ENCODE measurements around the gene CANT1. TPM values are rescaled to one million over a fixed set of nuclear protein-coding genes. Genes with fewer than 3 reads are reported as not detected.

The CANT1 gene
- total RNA-seq, 1 donor from 2014 or later = 23.1 TPM

DNA sequence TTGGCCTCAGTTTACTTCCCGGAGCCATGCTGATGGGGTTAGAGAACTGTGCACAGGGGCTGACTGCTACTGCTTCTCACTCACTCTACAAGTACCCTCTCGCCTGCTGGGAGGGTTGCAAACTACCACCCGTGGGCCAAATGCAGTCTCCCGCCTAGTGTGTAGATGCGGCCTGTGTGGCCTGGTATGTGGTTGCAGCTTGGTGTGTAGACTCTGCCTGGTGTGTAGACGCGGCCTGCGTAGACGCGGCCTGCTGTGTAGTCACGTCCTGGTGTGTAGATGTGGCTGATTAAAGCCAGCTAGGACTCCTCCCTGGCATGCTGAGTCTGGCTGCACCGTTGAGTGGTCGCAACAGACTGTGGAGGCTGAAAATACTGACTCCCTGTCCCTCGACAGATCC is 7.3 kb downstream of the CANT1 start:
- Histone ChIP-seq H3K36me3 (peaks cover 0 to 20% of the 10 kb centered on the region in 2 donors), H3K4me1 (peaks cover 46% of the 10 kb centered on the region), H3K4me3 (no peak overlapping the region), H3K27ac (no peak overlapping the region), H3K9me3 (no peaks in the 10 kb centered on the region), H3K27me3 (no peaks in the 10 kb centered on the region)
- TF ChIP-seq POLR2A (IDR thresholded peaks at IDR 0.05) (no peak), POLR2AphosphoS5 (IDR thresholded peaks at IDR 0.05; ENCODE audit: insufficient read depth in 1 of 2, low read depth in 1 of 2) (no peak)
- TF ChIP-seq, protein P1, sequence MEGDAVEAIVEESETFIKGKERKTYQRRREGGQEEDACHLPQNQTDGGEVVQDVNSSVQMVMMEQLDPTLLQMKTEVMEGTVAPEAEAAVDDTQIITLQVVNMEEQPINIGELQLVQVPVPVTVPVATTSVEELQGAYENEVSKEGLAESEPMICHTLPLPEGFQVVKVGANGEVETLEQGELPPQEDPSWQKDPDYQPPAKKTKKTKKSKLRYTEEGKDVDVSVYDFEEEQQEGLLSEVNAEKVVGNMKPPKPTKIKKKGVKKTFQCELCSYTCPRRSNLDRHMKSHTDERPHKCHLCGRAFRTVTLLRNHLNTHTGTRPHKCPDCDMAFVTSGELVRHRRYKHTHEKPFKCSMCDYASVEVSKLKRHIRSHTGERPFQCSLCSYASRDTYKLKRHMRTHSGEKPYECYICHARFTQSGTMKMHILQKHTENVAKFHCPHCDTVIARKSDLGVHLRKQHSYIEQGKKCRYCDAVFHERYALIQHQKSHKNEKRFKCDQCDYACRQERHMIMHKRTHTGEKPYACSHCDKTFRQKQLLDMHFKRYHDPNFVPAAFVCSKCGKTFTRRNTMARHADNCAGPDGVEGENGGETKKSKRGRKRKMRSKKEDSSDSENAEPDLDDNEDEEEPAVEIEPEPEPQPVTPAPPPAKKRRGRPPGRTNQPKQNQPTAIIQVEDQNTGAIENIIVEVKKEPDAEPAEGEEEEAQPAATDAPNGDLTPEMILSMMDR (IDR thresholded peaks at IDR 0.05) = no peak
- intact Hi-C loops (cut with DNase I) = no loop called here
- DNase-seq (ENCODE audit: extremely low spot score in 2 of 2) = no peak

DNA sequence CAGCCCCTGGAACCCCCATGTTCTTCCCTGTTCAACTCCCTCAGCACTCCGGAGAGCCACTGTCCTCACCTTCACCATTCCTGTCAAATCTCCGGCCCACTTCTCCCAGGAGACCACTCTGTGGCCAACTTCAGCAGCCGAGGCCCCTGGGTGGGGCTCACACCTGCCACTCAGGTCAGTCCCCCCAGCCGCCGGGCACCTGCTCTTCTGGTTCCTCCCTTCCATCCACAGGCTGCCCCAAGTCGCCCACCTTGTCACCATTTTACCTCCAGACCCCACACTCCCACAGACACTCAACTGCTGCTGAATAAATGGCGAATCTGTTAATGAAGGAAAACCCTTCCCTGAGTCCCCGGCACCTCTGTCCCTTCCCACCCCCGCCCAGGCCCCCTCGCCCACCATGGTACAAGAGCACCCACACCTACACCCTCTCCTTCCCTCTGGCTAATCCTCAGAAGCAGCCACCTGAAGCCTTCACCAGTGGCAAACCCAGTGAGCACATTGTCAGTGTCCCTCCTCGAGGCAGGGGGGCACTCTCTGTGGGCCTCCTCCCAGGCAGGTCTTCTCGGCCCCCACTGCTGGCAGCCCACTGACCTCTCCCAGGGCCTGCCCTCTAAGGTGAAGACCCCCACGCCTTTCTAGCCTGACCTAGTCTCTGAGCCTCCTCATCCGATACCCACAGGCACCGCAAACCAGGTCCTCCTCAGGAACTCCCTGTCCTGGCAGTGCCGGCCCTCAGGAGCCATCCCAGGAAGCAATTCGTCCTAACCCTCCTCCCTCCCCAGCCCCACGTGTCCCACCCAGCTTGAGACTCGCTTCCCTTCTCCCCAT is 8.2 kb downstream of the CANT1 start:
- Histone ChIP-seq H3K4me1 (peaks cover 46% of the 10 kb centered on the region), H3K9me3 (no peaks in the 10 kb centered on the region), H3K27me3 (no peaks in the 10 kb centered on the region), H3K27ac (no peak overlapping the region), H3K4me3 (no peak overlapping the region), H3K36me3 (peaks cover 0 to 28% of the 10 kb centered on the region in 2 donors)
- intact Hi-C loops (cut with DNase I) = no loop called here
- TF ChIP-seq POLR2A (IDR thresholded peaks at IDR 0.05) (no peak), POLR2AphosphoS5 (IDR thresholded peaks at IDR 0.05; ENCODE audit: insufficient read depth in 1 of 2, low read depth in 1 of 2) (no peak)
- TF ChIP-seq, protein P1 (IDR thresholded peaks at IDR 0.05) = no peak
- no peak for DNase-seq (ENCODE audit: extremely low spot score in 2 of 2)

GRCh38 chr17:79000396-79001189 is 9.0 kb downstream of the CANT1 start:
- Histone ChIP-seq H3K36me3 (peaks cover 0 to 35% of the 10 kb centered on the region in 2 donors), H3K9me3 (no peaks in the 10 kb centered on the region), H3K4me3 (no peak overlapping the region), H3K27ac (no peak overlapping the region), H3K27me3 (no peaks in the 10 kb centered on the region), H3K4me1 (peaks cover 45% of the 10 kb centered on the region)
- intact Hi-C loops (cut with DNase I) = no loop called here
- DNase-seq (ENCODE audit: extremely low spot score in 2 of 2) = no peak
- no peak for TF ChIP-seq POLR2A (IDR thresholded peaks at IDR 0.05)
- TF ChIP-seq POLR2AphosphoS5 (IDR thresholded peaks at IDR 0.05; ENCODE audit: insufficient read depth in 1 of 2, low read depth in 1 of 2) = no peak
- TF ChIP-seq, protein P1 (IDR thresholded peaks at IDR 0.05) = no peak

DNA sequence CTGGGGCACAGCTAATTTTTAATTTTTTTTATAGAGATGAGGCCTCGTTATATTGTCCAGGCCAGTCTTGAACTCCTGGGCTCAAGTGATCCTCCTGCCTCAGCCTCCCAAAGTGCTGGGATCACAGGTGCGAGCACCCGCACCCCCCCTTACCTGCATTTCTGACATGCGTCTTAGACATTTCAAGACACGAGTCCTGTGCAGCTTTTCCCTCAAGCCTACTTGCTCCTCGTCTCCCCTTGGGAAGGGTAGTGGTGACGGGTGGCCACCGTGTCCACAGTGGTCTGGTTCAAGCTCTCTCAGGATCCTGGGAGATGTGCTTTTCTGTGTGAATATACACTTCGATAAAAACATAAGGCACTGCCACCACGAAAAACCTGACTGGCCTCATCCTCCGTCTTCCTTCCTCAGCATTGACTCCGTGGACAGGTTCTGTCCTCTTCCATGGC is 9.6 kb downstream of the CANT1 start:
- no peak for DNase-seq (ENCODE audit: extremely low spot score in 2 of 2)
- H3K36me3 ChIP-seq = peaks cover 0 to 35% of the 10 kb centered on the region in 2 donors
- no peak for TF ChIP-seq POLR2AphosphoS5 (IDR thresholded peaks at IDR 0.05; ENCODE audit: insufficient read depth in 1 of 2, low read depth in 1 of 2)
- TF ChIP-seq, protein P1 (IDR thresholded peaks at IDR 0.05) = no peak
- no peak for TF ChIP-seq POLR2A (IDR thresholded peaks at IDR 0.05)
- H3K4me3 ChIP-seq = no peak overlapping the region
- intact Hi-C loops (cut with DNase I) = no loop called here
- peaks cover 38% of the 10 kb centered on the region for H3K4me1 ChIP-seq
- H3K27ac ChIP-seq = no peak overlapping the region
- no peaks in the 10 kb centered on the region for H3K9me3 ChIP-seq
- H3K27me3 ChIP-seq = no peaks in the 10 kb centered on the region
